Neural progenitor cell (in vitro differentiated cells): ENCODE measurements around the gene NAP1L4.

Experiments used
- EZH2 ChIP-seq: fragments of 200-600 bp; sonication (generic); IDR thresholded peaks from 2 replicates; pipeline ENCODE4 v1.6.1; 2017; ENCODE audit warnings: antibody characterized with exemption, mild to moderate bottlenecking, moderate library complexity
- EZH2phosphoT487 ChIP-seq: fragments of 200-600 bp; sonication (generic); IDR thresholded peaks from 2 replicates; pipeline ENCODE4 v1.6.1; 2017; ENCODE audit warnings: antibody characterized with exemption
- TF ChIP-seq, protein P1 (sequence below): fragments of 200-600 bp; sonication (generic); IDR thresholded peaks from 2 replicates; pipeline ENCODE4 v1.5.1; 2017; ENCODE audit warnings: antibody characterized with exemption, mild to moderate bottlenecking

DNA sequence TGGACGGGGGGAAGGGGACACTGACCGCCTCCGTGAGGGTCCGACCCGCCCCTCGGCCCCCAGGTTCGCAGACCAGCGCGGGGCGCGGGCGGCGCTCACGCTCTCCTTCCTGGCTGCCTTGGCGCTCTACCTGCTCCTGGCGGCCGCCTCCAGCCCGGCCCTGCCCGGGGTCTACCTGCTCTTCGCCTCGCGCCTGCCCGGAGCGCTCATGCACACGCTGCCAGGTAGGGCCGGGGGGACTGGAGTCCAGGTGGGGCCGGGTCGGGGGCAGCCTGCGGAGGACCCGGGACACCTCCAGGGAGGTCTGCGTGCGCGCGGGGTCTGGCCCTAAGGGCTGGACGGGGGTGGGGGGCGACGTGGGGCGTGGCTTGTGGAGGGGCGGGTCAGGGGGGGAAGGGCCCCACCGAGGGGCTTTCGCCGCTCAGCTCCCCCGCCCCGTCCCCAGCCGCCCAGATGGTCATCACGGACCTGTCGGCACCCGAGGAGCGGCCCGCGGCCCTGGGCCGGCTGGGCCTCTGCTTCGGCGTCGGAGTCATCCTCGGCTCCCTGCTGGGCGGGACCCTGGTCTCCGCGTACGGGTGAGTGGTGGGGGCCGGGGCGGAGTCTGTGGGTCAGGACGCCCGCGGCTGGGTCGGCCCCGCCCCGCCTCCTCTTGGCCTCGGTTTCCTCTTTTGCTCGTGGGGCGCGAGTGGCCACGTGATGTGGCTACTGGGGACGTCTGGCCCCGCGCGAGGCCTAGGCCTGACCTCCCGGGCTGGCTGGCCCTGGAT is 82.8 kb downstream of the NAP1L4 start:
- TF ChIP-seq, protein P1, sequence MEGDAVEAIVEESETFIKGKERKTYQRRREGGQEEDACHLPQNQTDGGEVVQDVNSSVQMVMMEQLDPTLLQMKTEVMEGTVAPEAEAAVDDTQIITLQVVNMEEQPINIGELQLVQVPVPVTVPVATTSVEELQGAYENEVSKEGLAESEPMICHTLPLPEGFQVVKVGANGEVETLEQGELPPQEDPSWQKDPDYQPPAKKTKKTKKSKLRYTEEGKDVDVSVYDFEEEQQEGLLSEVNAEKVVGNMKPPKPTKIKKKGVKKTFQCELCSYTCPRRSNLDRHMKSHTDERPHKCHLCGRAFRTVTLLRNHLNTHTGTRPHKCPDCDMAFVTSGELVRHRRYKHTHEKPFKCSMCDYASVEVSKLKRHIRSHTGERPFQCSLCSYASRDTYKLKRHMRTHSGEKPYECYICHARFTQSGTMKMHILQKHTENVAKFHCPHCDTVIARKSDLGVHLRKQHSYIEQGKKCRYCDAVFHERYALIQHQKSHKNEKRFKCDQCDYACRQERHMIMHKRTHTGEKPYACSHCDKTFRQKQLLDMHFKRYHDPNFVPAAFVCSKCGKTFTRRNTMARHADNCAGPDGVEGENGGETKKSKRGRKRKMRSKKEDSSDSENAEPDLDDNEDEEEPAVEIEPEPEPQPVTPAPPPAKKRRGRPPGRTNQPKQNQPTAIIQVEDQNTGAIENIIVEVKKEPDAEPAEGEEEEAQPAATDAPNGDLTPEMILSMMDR: no peak
- TF ChIP-seq EZH2 (no peak), EZH2phosphoT487 (no peak)
